ENCODE results near the gene PSMC3IP.

DNA sequence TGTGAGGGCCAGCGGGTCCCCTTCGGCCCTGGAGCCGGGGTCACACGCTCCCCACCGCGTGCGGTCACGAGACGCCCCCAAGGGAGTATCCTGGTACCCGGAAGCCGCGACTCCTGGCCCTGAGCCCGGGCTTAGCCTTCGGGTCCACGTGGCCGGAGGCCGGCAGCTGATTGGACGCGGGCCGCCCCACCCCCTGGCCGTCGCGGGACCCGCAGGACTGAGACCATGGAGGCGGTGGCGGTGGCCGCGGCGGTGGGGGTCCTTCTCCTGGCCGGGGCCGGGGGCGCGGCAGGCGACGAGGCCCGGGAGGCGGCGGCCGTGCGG, 41.5 kb downstream of the PSMC3IP start, which contains the start of gene NAGLU:
- TF ChIP-seq, protein P1, sequence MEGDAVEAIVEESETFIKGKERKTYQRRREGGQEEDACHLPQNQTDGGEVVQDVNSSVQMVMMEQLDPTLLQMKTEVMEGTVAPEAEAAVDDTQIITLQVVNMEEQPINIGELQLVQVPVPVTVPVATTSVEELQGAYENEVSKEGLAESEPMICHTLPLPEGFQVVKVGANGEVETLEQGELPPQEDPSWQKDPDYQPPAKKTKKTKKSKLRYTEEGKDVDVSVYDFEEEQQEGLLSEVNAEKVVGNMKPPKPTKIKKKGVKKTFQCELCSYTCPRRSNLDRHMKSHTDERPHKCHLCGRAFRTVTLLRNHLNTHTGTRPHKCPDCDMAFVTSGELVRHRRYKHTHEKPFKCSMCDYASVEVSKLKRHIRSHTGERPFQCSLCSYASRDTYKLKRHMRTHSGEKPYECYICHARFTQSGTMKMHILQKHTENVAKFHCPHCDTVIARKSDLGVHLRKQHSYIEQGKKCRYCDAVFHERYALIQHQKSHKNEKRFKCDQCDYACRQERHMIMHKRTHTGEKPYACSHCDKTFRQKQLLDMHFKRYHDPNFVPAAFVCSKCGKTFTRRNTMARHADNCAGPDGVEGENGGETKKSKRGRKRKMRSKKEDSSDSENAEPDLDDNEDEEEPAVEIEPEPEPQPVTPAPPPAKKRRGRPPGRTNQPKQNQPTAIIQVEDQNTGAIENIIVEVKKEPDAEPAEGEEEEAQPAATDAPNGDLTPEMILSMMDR (IDR thresholded peaks at IDR 0.05): no peak
- peak; percentile 53 to 76 for TF ChIP-seq POLR2A (IDR thresholded peaks at IDR 0.05)

All from adrenal gland (tissue), 5 donors.